Natural killer cell treated with Interleukin-12 subunit alpha and Interleukin-12 subunit beta and Interleukin-15 and Interleukin-18, amount 100 ng/mL, for 72 hours (primary cell): Measurements from ENCODE around the gene AQP11. TPM values are rescaled to one million over a fixed set of nuclear protein-coding genes. Genes with fewer than 3 reads are reported as not detected.
A peak's percentile ranks its signal among the peaks of the same experiment; 100 is the strongest.
"Not testable (repeated sequence)": the region's sequence is repeated elsewhere in the genome, so short reads cannot be mapped to it uniquely, and the experiment has no call there.

Experiments used
- ATAC-seq, 2 donors: fragments of 150-1000 bp; cut with Tn5 transposase in 1 of 2; sonication (Bioruptor Pico), chemical (Tn5 transposase) in 1 of 2; 2 replicates each; pipeline ENCODE4 v1.10.0; 2021
- DNase-seq: peaks from one replicate; pipeline ENCODE4 v3.0.0; 2022; ENCODE audit warnings: low spot score
- H3K27ac Mint-ChIP-seq, 2 donors: 1 replicate in 1 of 2; 2 replicates in 1 of 2; pipeline ENCODE4 v1.8.0; 2022; ENCODE audit warnings: mixed read lengths in 2 of 2, mild to moderate bottlenecking in 1 of 2, moderate library complexity in 1 of 2
- H3K27me3 Mint-ChIP-seq, 2 donors: 1 replicate in 1 of 2; 2 replicates in 1 of 2; pipeline ENCODE4 v1.8.0; 2022; ENCODE audit warnings: mixed read lengths in 2 of 2
- H3K36me3 Mint-ChIP-seq: one replicate; pipeline ENCODE4 v1.8.0; 2022; ENCODE audit warnings: mixed read lengths
- H3K4me1 Mint-ChIP-seq, 2 donors: 1 replicate in 1 of 2; 2 replicates in 1 of 2; pipeline ENCODE4 v1.8.0; 2022; ENCODE audit warnings: low read depth in 2 of 2, mixed read lengths in 2 of 2, mild to moderate bottlenecking in 1 of 2
- H3K4me3 Mint-ChIP-seq: one replicate; pipeline ENCODE4 v1.8.0; 2022; ENCODE audit warnings: mixed read lengths
- H3K9me3 Mint-ChIP-seq: 2 replicates; pipeline ENCODE4 v1.8.0; 2022; ENCODE audit warnings: mixed read lengths
- total RNA-seq, 2 donors: library from RNA; stranded (reverse); gene quantifications; one replicate each; pipeline ENCODE4 v1.2.3, GENCODE V29; 2022

AQP11 gene, protein sequence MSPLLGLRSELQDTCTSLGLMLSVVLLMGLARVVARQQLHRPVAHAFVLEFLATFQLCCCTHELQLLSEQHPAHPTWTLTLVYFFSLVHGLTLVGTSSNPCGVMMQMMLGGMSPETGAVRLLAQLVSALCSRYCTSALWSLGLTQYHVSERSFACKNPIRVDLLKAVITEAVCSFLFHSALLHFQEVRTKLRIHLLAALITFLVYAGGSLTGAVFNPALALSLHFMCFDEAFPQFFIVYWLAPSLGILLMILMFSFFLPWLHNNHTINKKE
- total RNA-seq, result under 1 TPM; 0.17 to 0.20 TPM

DNA sequence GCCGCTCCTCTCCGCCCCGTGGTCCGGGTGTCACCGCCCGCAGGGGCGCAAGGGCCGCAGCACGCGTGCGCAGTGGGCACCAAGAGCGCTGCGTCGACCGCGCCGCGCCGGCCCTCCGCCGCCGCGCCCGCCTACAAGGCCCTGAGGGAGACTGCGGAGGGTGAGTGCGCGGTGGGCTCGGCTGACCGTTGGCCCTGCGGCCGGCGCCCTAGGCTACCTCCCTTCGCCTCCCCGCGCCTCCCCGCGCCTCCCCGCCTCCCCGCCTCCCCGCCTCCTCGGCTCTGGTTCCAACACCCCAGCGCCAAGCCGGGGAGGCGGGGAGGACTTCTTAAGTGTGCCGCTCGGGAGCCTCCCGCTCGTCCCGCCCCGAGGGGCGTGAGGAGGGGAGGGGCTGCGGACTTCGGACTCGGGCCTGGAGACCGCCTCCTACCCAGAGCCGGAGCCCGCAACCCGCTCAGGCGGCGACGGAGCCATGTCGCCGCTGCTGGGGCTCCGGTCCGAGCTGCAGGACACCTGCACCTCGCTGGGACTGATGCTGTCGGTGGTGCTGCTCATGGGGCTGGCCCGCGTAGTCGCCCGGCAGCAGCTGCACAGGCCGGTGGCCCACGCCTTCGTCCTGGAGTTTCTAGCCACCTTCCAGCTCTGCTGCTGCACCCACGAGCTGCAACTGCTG, at the start of gene AQP11:
AQP11 (plus strand) TSS at position 433 of the 673 bp plus-strand sequence; CDS start at position 473, 40 bp downstream.
- Mint-ChIP-seq H3K36me3 (no peaks in the 10 kb centered on the region), H3K27ac (peak within 1 kb of the TSS in 1 of 2 donors; percentile 35), H3K4me1 (peaks cover 14 to 16% of the 10 kb centered on the region in 2 donors), H3K9me3 (no peaks in the 10 kb centered on the region), H3K4me3 (peak within 1 kb of the TSS; percentile 79), H3K27me3 (peaks cover 8 to 19% of the 10 kb centered on the region in 2 donors)
- ATAC-seq (peak; percentile 93 to 96), DNase-seq (peak; percentile 89)

DNA sequence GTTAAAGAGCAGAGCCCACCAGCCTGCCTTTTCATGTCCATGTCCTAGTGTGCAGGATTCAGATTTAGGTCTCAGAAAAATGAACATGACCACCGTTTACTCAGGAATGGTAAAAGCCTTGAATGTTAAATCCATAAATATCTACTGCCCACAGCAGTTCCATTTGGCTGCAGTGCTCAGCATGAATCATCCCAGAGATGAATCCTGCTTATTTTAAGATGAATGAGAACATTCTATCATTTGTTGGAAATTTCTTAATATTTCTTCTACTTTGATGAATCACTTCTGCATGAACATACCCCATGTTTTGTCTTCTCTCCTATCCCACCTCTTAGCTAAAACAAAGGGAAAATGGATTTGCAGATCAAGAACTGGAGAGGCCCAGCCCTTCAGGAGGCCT, 47.5 kb upstream of the AQP11 start:
- ATAC-seq (no peak), DNase-seq (no peak)
- Mint-ChIP-seq H3K36me3 (no peaks in the 10 kb centered on the region), H3K27ac (no peak overlapping the region), H3K4me3 (no peak overlapping the region), H3K27me3 (peaks cover 0 to 2% of the 10 kb centered on the region in 2 donors), H3K9me3 (no peaks in the 10 kb centered on the region), H3K4me1 (no peaks in the 10 kb centered on the region)

DNA sequence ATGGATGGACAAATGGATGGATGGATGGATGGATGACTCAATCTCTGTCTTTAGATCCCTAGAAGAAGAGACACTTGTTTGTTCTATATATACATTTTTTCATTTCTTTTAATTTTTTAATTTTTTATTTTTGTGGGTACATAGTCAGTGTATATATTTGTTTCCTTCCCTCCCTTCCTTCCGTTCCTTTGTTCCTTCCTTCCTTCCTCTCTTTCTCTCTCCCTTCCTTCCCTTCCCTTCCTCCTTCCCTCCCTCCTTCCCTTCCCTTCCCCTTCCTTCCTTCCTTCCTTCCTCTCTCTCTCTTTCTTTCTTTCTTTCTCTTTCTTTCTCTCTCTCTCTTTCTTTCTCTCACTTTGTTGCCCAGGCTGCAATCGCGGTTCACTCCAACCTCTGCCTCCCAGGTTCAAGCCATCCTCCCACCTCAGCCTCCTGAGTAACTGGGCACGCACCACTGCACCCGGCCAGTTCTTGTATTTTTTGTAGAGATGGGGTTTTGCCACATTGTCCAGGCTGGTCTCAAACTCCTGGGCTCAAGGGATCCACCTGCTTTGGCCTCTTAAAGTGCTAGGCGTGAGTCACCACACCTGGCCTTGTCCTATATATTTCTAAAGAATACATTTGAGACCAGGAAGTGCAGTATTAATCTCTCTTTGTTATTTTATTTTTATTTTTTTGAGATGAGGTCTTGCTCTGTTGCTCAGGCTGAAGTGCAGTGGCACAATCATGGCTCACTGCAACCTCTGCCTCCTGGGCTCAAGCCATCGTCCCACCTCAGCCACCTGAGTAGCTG, 42.5 kb upstream of the AQP11 start:
- peaks cover 0 to 8% of the 10 kb centered on the region in 2 donors for H3K4me1 Mint-ChIP-seq
- ATAC-seq (no peak), DNase-seq (no peak)
- no peaks in the 10 kb centered on the region for H3K9me3 Mint-ChIP-seq
- H3K36me3 Mint-ChIP-seq, result no peaks in the 10 kb centered on the region
- H3K27me3 Mint-ChIP-seq, result peaks cover 0 to 6% of the 10 kb centered on the region in 2 donors
- no peak overlapping the region for H3K27ac Mint-ChIP-seq
- H3K4me3 Mint-ChIP-seq, result no peak overlapping the region

DNA sequence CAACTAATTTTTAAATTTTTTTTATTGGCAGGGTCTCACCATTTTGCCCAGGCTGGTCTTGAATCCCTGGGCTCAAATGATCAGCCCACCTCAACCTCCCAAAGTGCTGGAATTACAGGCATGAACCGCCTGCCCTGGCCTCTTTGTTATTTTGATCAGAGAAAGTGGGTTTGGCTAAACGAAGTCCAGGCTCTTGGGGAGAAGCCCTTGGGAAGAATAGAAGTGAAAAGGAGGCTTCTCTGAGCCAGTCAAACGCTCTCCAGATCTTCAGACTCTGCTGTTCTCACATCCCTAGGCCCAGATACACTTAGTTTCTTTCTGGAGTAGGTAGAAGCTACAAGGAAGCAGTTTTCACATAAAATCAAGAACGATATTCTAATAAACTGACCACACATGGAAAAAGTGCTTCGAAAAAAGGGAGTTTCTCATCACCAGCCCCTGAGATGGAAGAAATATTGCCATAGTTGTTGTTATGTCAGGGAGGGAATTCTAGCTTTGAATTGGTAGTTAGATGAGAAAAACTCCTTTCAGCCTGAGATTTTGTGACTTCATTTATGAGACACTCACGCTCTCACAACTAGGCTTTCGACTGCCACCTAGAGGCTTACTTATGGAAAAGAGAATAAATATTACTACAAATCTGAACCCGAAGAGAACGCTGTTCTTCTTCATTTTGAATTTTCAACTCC, 41.7 kb upstream of the AQP11 start:
- Mint-ChIP-seq H3K27me3 (peaks cover 0 to 6% of the 10 kb centered on the region in 2 donors), H3K9me3 (no peaks in the 10 kb centered on the region), H3K4me3 (no peak overlapping the region), H3K4me1 (peaks cover 0 to 8% of the 10 kb centered on the region in 2 donors), H3K36me3 (no peaks in the 10 kb centered on the region), H3K27ac (no peak overlapping the region)
- ATAC-seq, result no peak
- DNase-seq, result no peak

DNA sequence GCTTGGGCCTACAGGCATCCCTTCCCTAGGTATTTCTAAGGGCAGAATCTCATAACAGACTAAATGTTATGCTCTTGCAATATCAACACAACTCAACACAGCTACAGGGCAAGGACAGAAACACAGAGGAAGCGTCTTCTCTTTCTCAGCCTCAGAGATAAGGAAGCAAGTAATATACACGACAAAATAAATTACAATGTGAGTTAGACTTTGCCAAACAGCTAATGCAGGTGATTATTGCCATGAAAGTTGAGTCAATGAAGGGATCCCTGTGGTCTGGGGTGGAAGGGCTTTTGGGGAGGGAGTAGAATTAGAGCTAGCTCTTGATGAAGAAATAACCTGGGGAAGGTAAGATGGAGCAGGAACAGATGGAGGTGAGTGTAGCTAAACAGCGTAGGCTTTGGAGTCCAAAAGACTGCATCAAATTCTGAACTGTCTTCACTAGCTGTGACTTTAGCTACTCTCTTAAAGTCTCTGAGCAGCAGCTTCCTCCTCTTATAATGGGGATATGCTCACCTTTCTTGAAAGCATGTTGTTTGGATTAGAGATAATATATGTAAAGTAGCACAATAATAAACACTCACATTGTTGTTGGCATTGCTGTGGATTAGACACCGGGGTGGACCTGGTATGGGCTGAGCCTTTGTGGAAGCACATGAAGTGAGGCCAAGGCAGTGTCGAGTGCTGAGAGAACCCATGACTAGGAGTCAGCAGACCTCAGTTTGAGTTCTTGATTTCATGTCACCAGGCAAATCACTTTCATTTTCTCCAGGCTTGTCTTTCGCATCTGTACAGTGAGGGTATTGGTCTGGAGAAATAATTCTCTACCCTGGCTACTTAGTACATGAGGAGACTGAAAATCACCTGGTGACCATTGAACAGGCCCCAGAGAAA, 41.0 kb upstream of the AQP11 start:
- Mint-ChIP-seq H3K27ac (no peak overlapping the region), H3K27me3 (peaks cover 0 to 6% of the 10 kb centered on the region in 2 donors), H3K4me1 (peaks cover 0 to 8% of the 10 kb centered on the region in 2 donors), H3K9me3 (no peaks in the 10 kb centered on the region), H3K36me3 (no peaks in the 10 kb centered on the region), H3K4me3 (no peak overlapping the region)
- no peak for ATAC-seq
- no peak for DNase-seq

DNA sequence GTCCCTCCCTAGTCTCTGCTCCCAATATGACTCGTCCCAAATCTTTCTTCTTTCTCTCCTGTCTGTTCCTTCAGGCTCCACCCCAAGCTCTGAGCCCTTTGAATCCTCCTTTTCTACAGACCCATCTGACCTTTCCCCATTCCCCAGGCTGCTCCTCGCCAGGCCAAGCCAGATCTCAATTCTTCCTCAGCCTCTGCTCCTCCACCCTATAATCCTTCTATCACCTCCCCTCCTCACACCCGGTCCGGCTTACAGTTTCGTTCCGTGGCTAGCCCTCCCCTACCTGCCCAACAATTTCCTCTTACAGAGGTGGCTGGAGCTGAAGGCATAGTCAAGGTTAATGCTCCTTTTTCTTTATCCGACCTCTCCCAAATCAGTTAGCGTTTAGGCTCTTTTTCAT, 38.3 kb upstream of the AQP11 start:
- not testable (repeated sequence) for DNase-seq, H3K27ac Mint-ChIP-seq, H3K9me3 Mint-ChIP-seq, H3K27me3 Mint-ChIP-seq, H3K4me3 Mint-ChIP-seq, H3K4me1 Mint-ChIP-seq, H3K36me3 Mint-ChIP-seq, ATAC-seq

DNA sequence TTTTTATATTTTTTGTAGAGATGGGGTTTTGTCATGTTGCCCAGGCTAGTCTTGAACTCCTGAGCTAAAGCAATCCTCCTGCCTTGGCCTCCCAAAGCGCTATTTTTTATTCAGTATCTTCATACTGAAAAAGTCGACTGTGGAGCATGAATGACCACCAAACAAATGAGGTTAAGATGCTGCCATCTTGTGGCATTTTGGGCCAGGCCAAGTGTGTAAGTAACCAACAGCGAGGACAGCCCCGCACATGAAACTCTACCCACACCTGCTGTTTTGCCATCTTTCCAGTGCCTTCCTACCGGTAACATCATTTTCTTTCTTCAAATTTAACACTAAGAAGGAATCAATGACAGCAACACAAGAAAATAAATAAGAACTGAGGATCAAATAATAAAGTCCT, 32.2 kb upstream of the AQP11 start:
- ATAC-seq, result no peak
- Mint-ChIP-seq H3K9me3 (no peaks in the 10 kb centered on the region), H3K27me3 (peaks cover 0 to 3% of the 10 kb centered on the region in 2 donors), H3K27ac (no peak overlapping the region), H3K4me3 (no peak overlapping the region), H3K36me3 (no peaks in the 10 kb centered on the region), H3K4me1 (no peaks in the 10 kb centered on the region)
- no peak for DNase-seq

DNA sequence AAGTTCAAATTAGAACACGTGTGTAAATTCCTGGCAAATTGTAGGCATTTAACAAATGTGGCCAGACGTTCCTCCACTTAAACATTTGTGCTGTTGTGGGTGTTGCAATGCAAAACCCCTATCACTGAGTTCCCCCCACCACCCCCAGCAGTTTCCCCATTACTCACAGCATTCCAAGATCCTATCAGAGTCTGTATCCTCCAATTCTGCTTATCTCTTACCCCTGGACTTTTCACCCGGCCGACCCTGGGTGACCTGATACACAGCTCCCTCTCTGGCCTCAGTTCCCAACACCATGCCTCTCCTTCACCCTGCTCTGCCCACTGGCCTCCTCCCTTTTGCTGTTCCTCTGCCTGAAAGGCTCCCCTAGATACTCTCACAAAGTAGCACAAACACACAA, 31.4 kb upstream of the AQP11 start:
- H3K27me3 Mint-ChIP-seq, result peaks cover 3 to 4% of the 10 kb centered on the region in 2 donors
- no peaks in the 10 kb centered on the region for H3K36me3 Mint-ChIP-seq
- no peaks in the 10 kb centered on the region for H3K4me1 Mint-ChIP-seq
- ATAC-seq, result no peak
- no peaks in the 10 kb centered on the region for H3K9me3 Mint-ChIP-seq
- no peak overlapping the region for H3K27ac Mint-ChIP-seq
- H3K4me3 Mint-ChIP-seq, result no peak overlapping the region
- no peak for DNase-seq

DNA sequence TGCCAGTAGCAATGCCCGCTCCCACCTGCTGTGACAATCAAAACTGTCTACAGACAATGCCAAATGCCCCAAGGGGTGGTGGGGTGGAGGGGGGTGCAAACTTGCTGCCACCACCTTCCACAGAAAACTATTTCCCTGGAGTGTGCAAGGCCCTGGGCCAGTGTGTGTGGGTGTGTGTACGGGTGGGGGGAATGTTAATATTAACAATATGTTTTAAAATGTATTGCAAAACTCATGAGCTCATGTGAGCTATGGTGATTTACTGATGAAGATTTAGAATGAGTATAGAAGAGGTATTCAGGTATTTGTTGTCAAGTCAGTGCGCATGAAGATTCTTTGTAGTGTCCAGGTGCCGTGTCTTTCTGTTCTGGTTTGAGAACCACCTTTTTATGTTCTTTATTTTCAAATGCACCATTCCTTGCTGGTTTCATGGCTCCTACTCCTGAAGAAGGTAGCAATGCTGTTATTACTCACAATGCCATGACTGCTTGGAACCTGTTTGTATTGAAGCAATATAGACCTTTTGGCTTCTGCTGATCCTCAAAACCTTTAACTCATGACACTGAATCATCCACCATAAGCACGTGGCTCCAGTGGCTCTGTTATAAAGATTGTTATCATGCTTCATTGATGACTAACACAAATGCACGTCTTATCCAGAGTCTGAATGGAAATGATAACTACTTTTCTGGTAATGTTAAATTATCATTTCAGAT, 29.9 kb upstream of the AQP11 start:
- Mint-ChIP-seq H3K4me3 (no peak overlapping the region), H3K27ac (no peak overlapping the region), H3K27me3 (peaks cover 9 to 18% of the 10 kb centered on the region in 2 donors), H3K4me1 (no peaks in the 10 kb centered on the region), H3K36me3 (peaks cover under 1% of the 10 kb centered on the region), H3K9me3 (no peaks in the 10 kb centered on the region)
- DNase-seq (no peak), ATAC-seq (no peak)

DNA sequence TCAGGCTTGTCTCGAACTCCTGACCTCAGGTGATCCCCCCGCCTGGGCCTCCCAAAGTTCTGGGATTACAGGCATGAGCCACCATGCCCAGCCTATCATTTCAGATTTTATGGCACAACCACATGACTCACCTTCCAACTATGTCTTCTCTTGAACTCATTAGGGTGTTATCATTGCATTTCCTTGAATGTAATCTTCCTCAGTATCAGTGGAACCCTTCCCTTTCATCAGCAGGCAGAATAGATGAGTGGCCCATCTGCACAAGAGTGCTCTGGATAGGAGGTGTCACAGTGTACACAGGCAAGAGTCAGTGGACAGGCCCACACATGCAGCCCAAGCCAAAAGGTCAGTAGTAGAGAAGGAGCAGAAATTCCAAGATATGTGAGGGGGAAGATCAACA, 29.1 kb upstream of the AQP11 start:
- Mint-ChIP-seq H3K4me3 (no peak overlapping the region), H3K27ac (no peak overlapping the region), H3K4me1 (no peaks in the 10 kb centered on the region), H3K9me3 (no peaks in the 10 kb centered on the region), H3K27me3 (peaks cover 12 to 23% of the 10 kb centered on the region in 2 donors), H3K36me3 (peaks cover 5% of the 10 kb centered on the region)
- ATAC-seq (no peak), DNase-seq (no peak)

DNA sequence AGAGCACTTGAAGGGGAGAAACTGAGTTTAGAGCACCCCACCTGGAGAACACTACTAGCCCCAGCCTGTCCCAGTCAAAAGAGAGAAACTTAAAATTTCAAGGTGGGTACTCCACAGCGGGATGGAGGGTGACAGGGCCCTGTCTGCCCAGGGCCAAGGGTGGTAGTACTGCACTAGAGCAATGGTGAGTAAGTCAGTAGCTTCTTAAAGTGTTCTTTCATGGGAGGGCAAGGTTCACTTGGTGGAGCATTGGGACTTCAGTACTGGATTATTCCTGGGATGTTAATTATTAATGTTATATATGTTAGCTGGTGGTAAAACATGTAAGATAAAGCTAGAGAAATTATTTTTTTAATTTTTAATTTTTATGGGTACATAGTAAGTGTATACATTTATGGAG, 28.5 kb upstream of the AQP11 start:
- H3K4me3 Mint-ChIP-seq, result no peak overlapping the region
- H3K36me3 Mint-ChIP-seq, result peaks cover 5% of the 10 kb centered on the region
- no peaks in the 10 kb centered on the region for H3K4me1 Mint-ChIP-seq
- ATAC-seq, result peak in 1 of 2 donors; percentile 6
- peaks cover 13 to 27% of the 10 kb centered on the region in 2 donors for H3K27me3 Mint-ChIP-seq
- H3K27ac Mint-ChIP-seq, result no peak overlapping the region
- no peaks in the 10 kb centered on the region for H3K9me3 Mint-ChIP-seq
- DNase-seq, result no peak

DNA sequence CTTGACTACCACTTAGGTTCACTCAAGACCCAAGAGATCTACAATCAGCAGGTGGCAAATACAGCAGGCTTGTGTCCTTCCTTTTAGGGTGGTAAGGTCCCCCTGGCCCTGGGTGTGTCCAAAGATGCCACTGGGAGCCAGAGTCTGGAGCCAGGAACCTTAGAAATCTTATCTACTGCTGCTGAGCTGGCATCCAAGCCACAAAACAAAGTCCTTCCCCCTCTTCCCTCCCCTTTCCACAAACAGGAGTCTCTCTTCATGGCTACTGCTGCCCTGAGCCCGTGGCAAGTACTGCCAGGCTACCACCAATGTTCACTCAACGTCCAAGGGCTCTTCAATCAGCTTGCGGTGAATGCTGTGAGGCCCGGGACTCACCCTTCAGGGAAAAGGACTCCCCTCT, 21.4 kb upstream of the AQP11 start:
- no peak for DNase-seq
- H3K27ac Mint-ChIP-seq, result no peak overlapping the region
- no peaks in the 10 kb centered on the region for H3K9me3 Mint-ChIP-seq
- H3K4me3 Mint-ChIP-seq, result no peak overlapping the region
- no peaks in the 10 kb centered on the region for H3K4me1 Mint-ChIP-seq
- peaks cover 5% of the 10 kb centered on the region for H3K36me3 Mint-ChIP-seq
- no peak for ATAC-seq
- H3K27me3 Mint-ChIP-seq, result peaks cover 17 to 39% of the 10 kb centered on the region in 2 donors
